HG03520 (cell line): ENCODE data around the gene HINFP.
"Not testable (repeated sequence)": the region's sequence is repeated elsewhere in the genome, so short reads cannot be mapped to it uniquely, and the experiment has no call there.

Experiments used
- ATAC-seq: cut with Tn5 transposase; IDR thresholded peaks from one replicate; pipeline ENCODE4 v1.9.1; 2021; ENCODE audit warnings: mild to moderate bottlenecking, moderate library complexity; ENCODE audit not compliant: unreplicated experiment

The HINFP gene

DNA sequence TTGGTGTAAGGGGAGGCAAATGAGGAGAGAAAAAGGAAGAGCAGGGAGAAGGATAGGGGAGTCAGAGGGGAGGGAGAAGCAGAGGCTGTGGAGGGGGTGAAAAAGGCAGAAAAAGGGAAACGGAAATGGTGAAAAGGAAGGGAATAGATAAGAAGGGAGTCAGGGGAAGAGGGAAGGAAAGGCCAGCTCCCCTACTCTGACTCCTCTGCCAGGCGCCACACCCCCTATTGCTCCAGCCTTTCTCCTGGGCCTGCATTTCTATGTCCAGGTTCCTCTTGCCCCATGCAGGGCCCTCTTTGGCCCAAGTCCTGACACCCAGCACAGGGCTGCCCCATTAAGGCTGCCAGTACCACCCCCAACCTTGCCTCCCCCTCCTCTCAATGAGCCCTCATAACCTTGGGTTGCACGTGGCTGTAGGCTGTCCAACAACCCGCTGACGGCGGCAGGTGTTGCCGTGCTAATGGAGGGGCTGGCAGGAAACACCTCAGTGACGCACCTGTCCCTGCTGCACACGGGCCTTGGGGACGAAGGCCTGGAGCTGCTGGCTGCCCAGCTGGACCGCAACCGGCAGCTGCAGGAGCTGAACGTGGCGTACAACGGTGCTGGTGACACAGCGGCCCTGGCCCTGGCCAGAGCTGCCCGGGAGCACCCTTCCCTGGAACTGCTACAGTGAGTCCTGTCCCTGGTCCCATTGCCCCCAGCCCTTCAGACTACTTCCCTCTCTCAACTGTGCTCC is 60.5 kb downstream of the HINFP start:
- ATAC-seq: no peak

DNA sequence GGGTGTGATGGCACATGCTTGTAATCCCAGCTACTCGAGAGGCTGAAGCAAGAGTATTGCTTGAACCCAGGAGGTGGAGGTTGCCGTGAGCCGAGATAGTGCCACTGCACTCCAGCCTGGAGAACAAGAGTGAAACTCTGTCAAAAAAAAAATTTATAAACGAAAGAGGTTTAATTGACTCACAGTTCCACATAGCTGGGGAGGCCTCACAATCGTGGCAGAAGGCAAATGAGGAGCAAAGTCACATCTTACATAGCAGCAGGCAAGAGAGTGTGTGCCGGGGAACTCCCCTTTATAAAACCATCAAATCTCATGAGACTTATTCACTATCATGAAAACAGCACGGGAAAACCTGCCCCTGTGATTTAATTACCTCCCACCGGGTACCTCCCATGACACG is 63.0 kb downstream of the HINFP start:
- not testable (repeated sequence) for ATAC-seq
